Thyroid gland (tissue), 4 donors: ENCODE results near the gene ANKZF1. TPM values are rescaled to one million over a fixed set of nuclear protein-coding genes. Genes with fewer than 3 reads are reported as not detected.

ENCODE experiments used
- DNase-seq, 2 donors: peaks; one replicate each; pipeline ENCODE4 v3.0.0-alpha.2; 2019
- H3K27ac ChIP-seq, 3 donors: fragments of 200-600 bp; sonication (generic); 1 replicate in 2 of 3; 2 replicates in 1 of 3; pipeline ENCODE4 v1.5.1; 2016 to 2019; ENCODE audit warnings: mild to moderate bottlenecking in 1 of 3, moderate library complexity in 1 of 3
- H3K27me3 ChIP-seq: fragments of 200-600 bp; sonication (generic); one replicate; pipeline ENCODE4 v1.5.1; 2019
- H3K36me3 ChIP-seq, 2 donors: fragments of 200-600 bp; sonication (generic); one replicate each; pipeline ENCODE4 v1.5.1; 2016 to 2019
- H3K4me1 ChIP-seq, 2 donors: fragments of 200-600 bp; sonication (generic); one replicate each; pipeline ENCODE4 v1.5.1; 2017 to 2019
- H3K4me3 ChIP-seq, 3 donors: fragments of 200-600 bp; sonication (generic); replicated peaks in 1 of 3; 1 replicate in 2 of 3; 2 replicates in 1 of 3; pipeline ENCODE4 v1.5.1; 2016; ENCODE audit warnings: mild to moderate bottlenecking in 1 of 3
- H3K9me3 ChIP-seq: fragments of 200-600 bp; sonication (generic); one replicate; pipeline ENCODE4 v1.5.1; 2017
- POLR2A ChIP-seq, 2 donors: fragments of 450-650 bp; IDR thresholded peaks; one replicate each; pipeline ENCODE4 v1.6.1; 2017; ENCODE audit warnings: antibody characterized with exemption in 2 of 2, mild to moderate bottlenecking in 2 of 2, moderate library complexity in 1 of 2
- WGBS, 2 donors: methylation state at CpG; one replicate each; pipeline ENCODE4 v1.1.5; 2017; 5-methylcytosine and 5-hydroxymethylcytosine counted together
- intact Hi-C: fragments of 100-400 bp; cut with DNase I; formaldehyde crosslinking; loops from one replicate; pipeline ENCODE4 v1.15.1; 2023
- total RNA-seq, 4 donors: library from RNA; depleted of rRNA; stranded (reverse); fragments of >200 nt; gene quantifications; one replicate each; pipeline ENCODE4 v1.2.3, GENCODE V29; 2016
- TF ChIP-seq, protein P1 (sequence below), 6 experiments: fragments of 200-600 bp in 3 of 6; fragments of 450-650 bp in 3 of 6; sonication (generic) in 3 of 6; IDR thresholded peaks; one replicate each; pipeline ENCODE4 v1.5.1; 2016 to 2019; ENCODE audit warnings: antibody characterized with exemption in 6 of 6, mild to moderate bottlenecking in 2 of 6, inconsistent platforms in 1 of 6, moderate library complexity in 1 of 6

The ANKZF1 gene
- total RNA-seq, 4 donors from 2014 or later = 38.1 to 66.4 (median 45.5) TPM

DNA sequence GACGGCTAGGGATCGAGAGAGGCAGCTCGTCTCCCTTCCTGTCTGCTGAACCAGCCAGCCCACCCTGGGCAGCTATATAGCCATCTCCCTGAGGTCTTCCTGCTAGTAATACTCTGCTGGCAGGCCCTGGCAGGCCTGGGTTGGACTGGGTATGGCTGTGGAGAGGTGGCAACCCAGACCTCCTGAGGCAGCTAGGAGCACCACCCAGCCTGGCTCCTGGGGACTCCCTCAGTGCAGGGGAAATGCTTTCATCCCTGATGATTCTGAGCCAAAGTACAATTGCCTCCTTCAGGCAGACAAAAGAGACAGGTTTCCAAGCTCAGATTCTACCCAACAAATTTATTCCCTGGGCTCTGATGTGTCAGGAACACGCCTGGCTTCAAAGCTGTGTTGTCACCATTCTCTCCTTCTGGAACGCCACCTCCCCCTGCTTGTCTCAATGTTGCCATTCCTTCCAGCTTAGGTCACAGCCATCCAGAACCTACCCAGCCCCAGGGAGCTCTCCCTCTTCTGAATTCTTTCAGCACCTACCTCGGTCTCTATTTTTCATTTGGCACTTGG lies 44.8 kb downstream of the ANKZF1 start:
- peak; percentile 39 to 60 for DNase-seq
- TF ChIP-seq POLR2A (IDR thresholded peaks at IDR 0.05) = peak in 1 of 2 donors; percentile 33
- TF ChIP-seq, protein P1, sequence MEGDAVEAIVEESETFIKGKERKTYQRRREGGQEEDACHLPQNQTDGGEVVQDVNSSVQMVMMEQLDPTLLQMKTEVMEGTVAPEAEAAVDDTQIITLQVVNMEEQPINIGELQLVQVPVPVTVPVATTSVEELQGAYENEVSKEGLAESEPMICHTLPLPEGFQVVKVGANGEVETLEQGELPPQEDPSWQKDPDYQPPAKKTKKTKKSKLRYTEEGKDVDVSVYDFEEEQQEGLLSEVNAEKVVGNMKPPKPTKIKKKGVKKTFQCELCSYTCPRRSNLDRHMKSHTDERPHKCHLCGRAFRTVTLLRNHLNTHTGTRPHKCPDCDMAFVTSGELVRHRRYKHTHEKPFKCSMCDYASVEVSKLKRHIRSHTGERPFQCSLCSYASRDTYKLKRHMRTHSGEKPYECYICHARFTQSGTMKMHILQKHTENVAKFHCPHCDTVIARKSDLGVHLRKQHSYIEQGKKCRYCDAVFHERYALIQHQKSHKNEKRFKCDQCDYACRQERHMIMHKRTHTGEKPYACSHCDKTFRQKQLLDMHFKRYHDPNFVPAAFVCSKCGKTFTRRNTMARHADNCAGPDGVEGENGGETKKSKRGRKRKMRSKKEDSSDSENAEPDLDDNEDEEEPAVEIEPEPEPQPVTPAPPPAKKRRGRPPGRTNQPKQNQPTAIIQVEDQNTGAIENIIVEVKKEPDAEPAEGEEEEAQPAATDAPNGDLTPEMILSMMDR (IDR thresholded peaks at IDR 0.05) = no peak
- Histone ChIP-seq H3K36me3 (no peaks in the 10 kb centered on the region), H3K27me3 (no peaks in the 10 kb centered on the region), H3K4me3 (no peak overlapping the region), H3K27ac (peak overlapping the region in 1 of 3 donors; percentile 26), H3K4me1 (peaks cover 12 to 32% of the 10 kb centered on the region in 2 donors), H3K9me3 (no peaks in the 10 kb centered on the region)
- intact Hi-C loops = no loop called here
- WGBS, 2 donors = 40 to 41% methylated on average over 6 of the region's 6 CpGs

DNA sequence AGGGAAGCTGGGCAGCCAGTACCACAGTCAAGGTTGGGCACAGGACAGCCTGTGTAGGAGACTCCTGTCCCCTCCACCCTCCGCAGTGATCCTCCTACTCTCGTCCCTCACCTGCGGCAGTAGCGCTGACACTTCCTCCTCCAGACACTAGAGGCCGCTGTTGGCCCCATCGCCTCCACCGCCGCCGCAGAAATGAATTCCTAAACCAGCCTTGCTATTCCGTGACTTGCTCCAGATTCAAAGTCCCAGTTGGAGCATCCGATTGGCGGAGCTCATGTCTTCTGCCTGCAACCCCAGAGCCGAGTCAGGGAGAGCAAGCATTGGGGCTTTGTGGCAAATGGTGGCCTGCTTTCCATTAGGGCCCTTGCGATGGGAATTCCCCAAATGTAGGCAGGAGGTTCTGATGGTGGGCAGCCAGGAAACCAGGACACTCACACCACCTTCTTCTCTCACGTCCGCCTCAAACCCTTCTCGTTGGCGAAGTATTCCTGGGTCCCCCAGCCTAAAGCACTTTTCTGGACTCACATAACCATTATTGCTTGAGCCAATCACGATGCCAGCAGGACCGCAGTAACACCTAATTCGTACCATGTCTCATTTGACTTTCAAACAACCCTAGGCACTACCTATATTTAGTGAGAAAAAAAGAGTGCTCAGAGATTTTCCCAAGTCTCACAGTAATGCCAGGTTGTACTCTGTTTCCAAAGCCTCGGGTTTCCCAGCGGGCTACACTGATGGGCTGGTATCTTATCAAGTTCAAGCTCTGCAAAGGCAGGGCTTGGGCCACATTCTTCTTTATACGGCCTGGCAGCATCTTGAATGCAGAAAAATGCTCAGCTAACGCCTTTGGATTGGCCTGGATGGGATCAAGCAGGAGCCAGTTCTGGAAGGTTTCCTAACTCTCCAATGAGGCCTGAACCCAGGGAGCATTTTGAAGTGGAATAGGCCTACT lies 48.4 kb downstream of the ANKZF1 start:
- peak overlapping the region; percentile 99 for H3K27ac ChIP-seq
- intact Hi-C loops = loop anchor here (2.0 kb wide), 1 partner anchor 17 kb away; no protein-coding TSS in a partner anchor
- H3K4me3 ChIP-seq = no peak overlapping the region
- H3K27me3 ChIP-seq = no peaks in the 10 kb centered on the region
- no peaks in the 10 kb centered on the region for H3K9me3 ChIP-seq
- peak; percentile 73 to 81 for DNase-seq
- peaks cover 18 to 34% of the 10 kb centered on the region in 2 donors for H3K4me1 ChIP-seq
- 32 to 34% methylated on average over 20 to 23 of the region's 25 CpGs for WGBS, 2 donors
- TF ChIP-seq, protein P1 (IDR thresholded peaks at IDR 0.05) = peak; percentile 95 to 99 (median 97)
- TF ChIP-seq POLR2A (IDR thresholded peaks at IDR 0.05) = no peak
- H3K36me3 ChIP-seq = peaks cover 17 to 20% of the 10 kb centered on the region in 2 donors

DNA sequence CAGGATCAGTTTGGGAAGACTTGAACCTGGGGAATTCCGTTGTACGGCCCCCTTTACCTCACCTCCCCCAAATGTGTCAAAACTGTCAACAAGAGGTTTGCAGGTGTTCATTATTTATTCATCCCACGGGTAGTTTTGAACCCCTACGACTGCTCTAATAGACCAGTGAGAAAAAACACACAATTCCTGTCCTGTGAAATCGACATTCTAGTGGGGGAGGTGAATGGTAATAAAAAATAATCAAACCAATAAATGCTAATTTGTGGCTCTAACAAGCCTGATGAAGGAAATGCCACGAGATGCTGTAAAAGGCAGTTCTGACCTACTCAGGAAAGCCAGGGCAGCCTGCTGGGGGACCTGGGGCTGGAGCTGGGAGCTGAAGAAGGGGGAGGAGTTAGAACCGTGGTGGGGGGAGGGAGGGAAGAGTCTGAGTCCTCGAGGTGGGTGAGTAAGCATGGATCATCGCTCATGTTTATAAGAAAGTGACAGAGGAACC lies 49.1 kb downstream of the ANKZF1 start:
- 9 to 16% methylated on average over 9 of the region's 9 CpGs for WGBS, 2 donors
- peak overlapping the region; percentile 99 for H3K27ac ChIP-seq
- H3K36me3 ChIP-seq = peaks cover 22 to 27% of the 10 kb centered on the region in 2 donors
- H3K27me3 ChIP-seq = no peaks in the 10 kb centered on the region
- no peak for TF ChIP-seq POLR2A (IDR thresholded peaks at IDR 0.05)
- TF ChIP-seq, protein P1 (IDR thresholded peaks at IDR 0.05) = peak in 1 of 6 experiments; percentile 4
- peaks cover 18 to 34% of the 10 kb centered on the region in 2 donors for H3K4me1 ChIP-seq
- H3K4me3 ChIP-seq = peak overlapping the region in 1 of 3 donors; percentile 89
- DNase-seq = no peak
- intact Hi-C loops = loop anchor here (2.0 kb wide), 1 partner anchor 16 kb away; no protein-coding TSS in a partner anchor
- H3K9me3 ChIP-seq = no peaks in the 10 kb centered on the region

DNA sequence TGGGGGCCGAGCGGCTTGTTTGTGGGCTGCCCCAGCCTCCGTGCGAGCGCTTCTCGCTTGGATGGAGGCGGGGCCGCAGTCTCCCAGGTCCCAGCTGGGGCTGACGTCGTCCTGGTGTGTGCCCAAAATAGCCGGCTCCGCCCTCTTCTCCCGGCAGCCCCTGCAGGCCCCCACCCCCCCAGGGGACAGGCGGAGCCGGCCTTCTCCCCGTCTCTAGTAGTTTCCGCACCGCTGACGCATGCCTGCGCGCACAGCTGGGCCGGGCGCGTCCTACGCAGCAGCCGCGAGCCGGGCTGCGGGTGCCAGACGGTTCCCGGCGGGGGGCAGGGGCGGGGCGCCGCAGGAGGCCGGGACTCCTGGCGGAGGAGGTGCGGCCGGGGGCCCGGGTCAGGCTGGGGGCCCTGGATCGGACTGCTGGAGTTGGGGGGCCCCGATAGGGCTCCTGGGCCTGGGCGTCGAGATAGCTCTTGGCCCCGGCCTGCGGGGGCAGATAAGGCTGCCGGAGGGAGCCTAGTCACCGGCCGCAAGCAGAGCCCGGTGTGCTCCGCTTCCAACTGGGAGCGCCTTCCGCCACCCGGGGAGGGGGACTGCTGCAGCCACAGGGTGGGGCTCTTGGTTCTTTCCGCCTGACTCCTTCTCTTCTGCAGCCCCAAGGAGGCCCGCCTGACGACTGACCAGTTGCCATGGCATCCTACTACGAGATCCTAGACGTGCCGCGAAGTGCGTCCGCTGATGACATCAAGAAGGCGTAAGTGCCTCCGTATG lies 49.7 kb downstream of the ANKZF1 start, which contains the start of gene DNAJB2:
Gene DNAJB2, plus strand, starts transcription at position 216 of the 765 bp plus-strand sequence. Its CDS starts 468 bp downstream, at position 684.
- H3K27me3 ChIP-seq = no peaks in the 10 kb centered on the region
- H3K27ac ChIP-seq = peak within 1 kb of the TSS; percentile 99
- H3K4me3 ChIP-seq = peak within 1 kb of the TSS; percentile 47 to 89 (median 74)
- H3K9me3 ChIP-seq = no peaks in the 10 kb centered on the region
- DNase-seq = peak; percentile 99
- intact Hi-C loops = loop anchor here (2.0 kb wide), 1 partner anchor 15 kb away; no protein-coding TSS in a partner anchor
- peaks cover 18 to 28% of the 10 kb centered on the region in 2 donors for H3K4me1 ChIP-seq
- TF ChIP-seq, protein P1 (IDR thresholded peaks at IDR 0.05) = no peak
- peak in 1 of 2 donors; percentile 97 for TF ChIP-seq POLR2A (IDR thresholded peaks at IDR 0.05)
- H3K36me3 ChIP-seq = peaks cover 29 to 32% of the 10 kb centered on the region in 2 donors
- 0% methylated on average over 19 to 23 of the region's 65 CpGs for WGBS, 2 donors
